ENCODE results near the gene LIPM. TPM values are rescaled to one million over a fixed set of nuclear protein-coding genes. Genes with fewer than 3 reads are reported as not detected.

Gene LIPM
- total RNA-seq, 2 experiments from 2014 or later = not detected

DNA sequence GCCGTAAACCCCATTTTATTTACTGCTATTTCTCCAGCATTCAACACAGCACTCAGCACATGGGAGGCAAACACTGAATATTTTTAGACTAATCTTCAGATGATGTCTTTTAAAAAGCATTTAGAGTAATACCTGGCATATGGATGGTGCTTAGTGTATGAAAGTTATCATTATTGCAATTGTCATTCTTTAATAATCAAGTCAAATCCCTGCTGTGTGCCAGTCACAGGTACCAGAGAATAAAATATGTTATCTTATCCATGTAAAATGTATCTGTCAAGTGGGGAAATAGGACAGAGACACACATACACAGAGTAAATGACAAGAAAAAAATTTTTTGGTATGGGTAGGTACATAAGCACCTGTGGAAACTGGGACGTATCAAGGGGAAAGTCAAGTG is 30.6 kb downstream of the LIPM start:
- H3K79me2 ChIP-seq (ENCODE audit: insufficient read depth, low read depth, low read length) = no peaks in the 10 kb centered on the region
- DNase-seq (ENCODE audit: low spot score) = no peak
- H4K20me1 ChIP-seq (ENCODE audit: insufficient read depth, low read length) = no peaks in the 10 kb centered on the region
- H3K4me1 ChIP-seq (ENCODE audit: insufficient read depth, low read length, poor library complexity, severe bottlenecking) = peaks cover 15% of the 10 kb centered on the region
- TF ChIP-seq, protein P1, sequence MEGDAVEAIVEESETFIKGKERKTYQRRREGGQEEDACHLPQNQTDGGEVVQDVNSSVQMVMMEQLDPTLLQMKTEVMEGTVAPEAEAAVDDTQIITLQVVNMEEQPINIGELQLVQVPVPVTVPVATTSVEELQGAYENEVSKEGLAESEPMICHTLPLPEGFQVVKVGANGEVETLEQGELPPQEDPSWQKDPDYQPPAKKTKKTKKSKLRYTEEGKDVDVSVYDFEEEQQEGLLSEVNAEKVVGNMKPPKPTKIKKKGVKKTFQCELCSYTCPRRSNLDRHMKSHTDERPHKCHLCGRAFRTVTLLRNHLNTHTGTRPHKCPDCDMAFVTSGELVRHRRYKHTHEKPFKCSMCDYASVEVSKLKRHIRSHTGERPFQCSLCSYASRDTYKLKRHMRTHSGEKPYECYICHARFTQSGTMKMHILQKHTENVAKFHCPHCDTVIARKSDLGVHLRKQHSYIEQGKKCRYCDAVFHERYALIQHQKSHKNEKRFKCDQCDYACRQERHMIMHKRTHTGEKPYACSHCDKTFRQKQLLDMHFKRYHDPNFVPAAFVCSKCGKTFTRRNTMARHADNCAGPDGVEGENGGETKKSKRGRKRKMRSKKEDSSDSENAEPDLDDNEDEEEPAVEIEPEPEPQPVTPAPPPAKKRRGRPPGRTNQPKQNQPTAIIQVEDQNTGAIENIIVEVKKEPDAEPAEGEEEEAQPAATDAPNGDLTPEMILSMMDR (conservative IDR thresholded peaks at IDR 0.05; ENCODE audit: low read length) = no peak
- TF ChIP-seq EZH2phosphoT487 (IDR thresholded peaks at IDR 0.05; ENCODE audit: borderline replicate concordance, low read depth, low read length) = no peak
- H3K9me3 ChIP-seq (ENCODE audit: low read length) = no peaks in the 10 kb centered on the region
- no peak overlapping the region for H3K27ac ChIP-seq (ENCODE audit: low read depth, low read length, poor library complexity, severe bottlenecking)
- H3K4me3 ChIP-seq (ENCODE audit: low read depth, low read length, poor library complexity, severe bottlenecking) = no peak overlapping the region
- no peak overlapping the region for H3K4me2 ChIP-seq (ENCODE audit: low read length)
- BruUV-seq (replicated peaks) = no TSS peak
- CTCF ChIA-PET (ENCODE audit: unreplicated experiment) = no interaction called here
- no peaks in the 10 kb centered on the region for H3K9me2 ChIP-seq (ENCODE audit: insufficient read depth, low read length)
- POLR2A ChIA-PET = interaction anchor here (0.6 kb wide), 1 partner anchor 169 kb away, joined by 3 read pairs; no protein-coding TSS in a partner anchor
- H3K36me3 ChIP-seq (ENCODE audit: insufficient read depth, low read length) = no peaks in the 10 kb centered on the region
- H2AFZ ChIP-seq (ENCODE audit: low read length) = peak overlapping the region; percentile 72; the same call in 1 of the 2 replicates
- intact Hi-C loops (cut with micrococcal nuclease; ENCODE audit: unreplicated experiment) = no loop called here

DNA sequence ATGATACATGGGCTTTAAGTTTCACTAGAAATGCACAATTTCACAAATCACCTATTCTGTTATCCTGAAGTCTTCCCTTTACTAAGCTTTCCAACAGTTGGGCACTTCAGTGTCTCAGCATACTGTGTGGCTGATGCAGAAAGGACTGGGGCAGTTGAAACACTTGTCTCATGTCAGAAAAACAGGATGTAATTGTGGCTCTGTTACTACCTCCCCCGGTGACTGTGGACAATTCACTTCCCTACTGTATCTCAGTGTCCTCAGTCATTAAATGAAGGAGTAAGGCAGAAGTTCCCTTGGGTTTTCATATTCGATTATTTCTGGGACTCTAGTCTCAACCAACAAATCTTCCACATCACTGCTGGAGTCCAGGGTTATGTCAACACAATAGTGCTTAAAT is 31.2 kb downstream of the LIPM start:
- intact Hi-C loops (cut with micrococcal nuclease; ENCODE audit: unreplicated experiment) = loop anchor here (2.0 kb wide), 2 partner anchors 47 to 383 kb away; partner anchors contain the start of gene STAMBPL1
- ChIA-PET POLR2A (interaction anchor here (1.0 to 4.4 kb wide), 4 partner anchors 10 to 98 kb away, joined by 3 to 53 read pairs (median 14); partner anchors contain the start of gene STAMBPL1), CTCF (ENCODE audit: unreplicated experiment) (interaction anchor here (4.0 kb wide), 1 partner anchor 99 kb away, joined by 68 read pairs; no protein-coding TSS in a partner anchor)
- Histone ChIP-seq H3K4me1 (ENCODE audit: insufficient read depth, low read length, poor library complexity, severe bottlenecking) (peaks cover 15% of the 10 kb centered on the region), H3K4me3 (ENCODE audit: low read depth, low read length, poor library complexity, severe bottlenecking) (no peak overlapping the region), H3K9me2 (ENCODE audit: insufficient read depth, low read length) (no peaks in the 10 kb centered on the region), H3K36me3 (ENCODE audit: insufficient read depth, low read length) (no peaks in the 10 kb centered on the region), H3K27ac (ENCODE audit: low read depth, low read length, poor library complexity, severe bottlenecking) (no peak overlapping the region), H4K20me1 (ENCODE audit: insufficient read depth, low read length) (no peaks in the 10 kb centered on the region), H2AFZ (ENCODE audit: low read length) (peak overlapping the region; percentile 72), H3K79me2 (ENCODE audit: insufficient read depth, low read depth, low read length) (no peaks in the 10 kb centered on the region), H3K9me3 (ENCODE audit: low read length) (no peaks in the 10 kb centered on the region), H3K4me2 (ENCODE audit: low read length) (no peak overlapping the region)
- DNase-seq (ENCODE audit: low spot score) = peak; percentile 42
- no TSS peak for BruUV-seq (replicated peaks)
- TF ChIP-seq EZH2phosphoT487 (IDR thresholded peaks at IDR 0.05; ENCODE audit: borderline replicate concordance, low read depth, low read length) = no peak
- TF ChIP-seq, protein P1 (conservative IDR thresholded peaks at IDR 0.05; ENCODE audit: low read length) = no peak
